Measurements from ENCODE around the gene CTBP2. TPM values are rescaled to one million over a fixed set of nuclear protein-coding genes. Genes with fewer than 3 reads are reported as not detected.

Gene CTBP2
- total RNA-seq, 1 experiment from 2014 or later: 212 TPM

- Histone ChIP-seq H2BK20ac (ENCODE audit: low read depth, low read length, poor library complexity, severe bottlenecking) (no peak overlapping the region), H3K14ac (ENCODE audit: insufficient read depth, low read length) (no peak overlapping the region), H3K4me2 (ENCODE audit: insufficient read depth, insufficient read length, low read length) (no peak overlapping the region), H3K9me3 (ENCODE audit: control insufficient read depth, low read depth, low read length) (no peaks in the 10 kb centered on the region), H4K8ac (replicated peaks; ENCODE audit: insufficient read length, low read depth, low read length) (no peak overlapping the region), H2BK12ac (ENCODE audit: insufficient read length, low read depth, low read length) (no peak overlapping the region), H2AFZ (ENCODE audit: low read length) (no peak overlapping the region), H3K23me2 (ENCODE audit: insufficient read length, low read depth, low read length, poor library complexity, severe bottlenecking) (no peaks in the 10 kb centered on the region), H3K27me3 (ENCODE audit: insufficient read depth, low read length) (no peaks in the 10 kb centered on the region), H3K4me1 (ENCODE audit: insufficient read depth, low read length) (peaks cover 4% of the 10 kb centered on the region; the same call in 1 of the 2 replicates), H3K56ac (ENCODE audit: insufficient read length, low read depth, low read length) (no peak overlapping the region), H3K79me2 (ENCODE audit: insufficient read depth, low read length) (peaks cover 62% of the 10 kb centered on the region; the same call in 1 of the 2 replicates), H2AK5ac (ENCODE audit: insufficient read length, low read length) (no peak overlapping the region), H3K18ac (ENCODE audit: insufficient read length, low read depth, low read length) (no peak overlapping the region), H2BK120ac (ENCODE audit: low read depth, low read length, poor library complexity, severe bottlenecking) (no peak overlapping the region), H4K20me1 (ENCODE audit: control insufficient read depth, insufficient read depth, insufficient read length) (no peaks in the 10 kb centered on the region), H4K5ac (ENCODE audit: insufficient read length, low read depth, low read length) (no peak overlapping the region), H3K4ac (ENCODE audit: low read depth, low read length) (no peak overlapping the region), H3K27ac (ENCODE audit: insufficient read length, low read depth, low read length) (no peak overlapping the region), H4K91ac (ENCODE audit: insufficient read length, low read depth, low read length) (no peak overlapping the region), H2BK5ac (ENCODE audit: insufficient read length, low read length) (no peak overlapping the region), H3K9ac (ENCODE audit: extremely low read depth, insufficient read length, low read length) (no peak overlapping the region), H3K23ac (ENCODE audit: insufficient read length, low read depth, low read length) (no peak overlapping the region), H3T11ph (ENCODE audit: low read length) (no peak overlapping the region), H3K79me1 (ENCODE audit: insufficient read depth, low read depth, low read length, poor library complexity, severe bottlenecking) (peaks cover 12% of the 10 kb centered on the region), H2BK15ac (ENCODE audit: low read depth, low read length) (no peak overlapping the region)
- H3K27me3 Mint-ChIP-seq (ENCODE audit: low read depth): peaks cover 4% of the 10 kb centered on the region
- TF ChIP-seq, protein P1, sequence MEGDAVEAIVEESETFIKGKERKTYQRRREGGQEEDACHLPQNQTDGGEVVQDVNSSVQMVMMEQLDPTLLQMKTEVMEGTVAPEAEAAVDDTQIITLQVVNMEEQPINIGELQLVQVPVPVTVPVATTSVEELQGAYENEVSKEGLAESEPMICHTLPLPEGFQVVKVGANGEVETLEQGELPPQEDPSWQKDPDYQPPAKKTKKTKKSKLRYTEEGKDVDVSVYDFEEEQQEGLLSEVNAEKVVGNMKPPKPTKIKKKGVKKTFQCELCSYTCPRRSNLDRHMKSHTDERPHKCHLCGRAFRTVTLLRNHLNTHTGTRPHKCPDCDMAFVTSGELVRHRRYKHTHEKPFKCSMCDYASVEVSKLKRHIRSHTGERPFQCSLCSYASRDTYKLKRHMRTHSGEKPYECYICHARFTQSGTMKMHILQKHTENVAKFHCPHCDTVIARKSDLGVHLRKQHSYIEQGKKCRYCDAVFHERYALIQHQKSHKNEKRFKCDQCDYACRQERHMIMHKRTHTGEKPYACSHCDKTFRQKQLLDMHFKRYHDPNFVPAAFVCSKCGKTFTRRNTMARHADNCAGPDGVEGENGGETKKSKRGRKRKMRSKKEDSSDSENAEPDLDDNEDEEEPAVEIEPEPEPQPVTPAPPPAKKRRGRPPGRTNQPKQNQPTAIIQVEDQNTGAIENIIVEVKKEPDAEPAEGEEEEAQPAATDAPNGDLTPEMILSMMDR (conservative IDR thresholded peaks at IDR 0.05): no peak
- no CpG with 5 or more reads among the region's 17 CpGs for WGBS (ENCODE audit: extremely low coverage, insufficient read length, low lambda C conversion rate)
- peak overlapping the region in 2 of 3 experiments; percentile 44 to 91; a peak in 4 of 7 replicates for H3K27ac Mint-ChIP-seq
- H3K4me1 Mint-ChIP-seq: peaks cover 17 to 34% of the 10 kb centered on the region in 2 experiments
- peaks cover 68 to 85% (median 85%) of the 10 kb centered on the region in 3 experiments for H3K36me3 Mint-ChIP-seq (ENCODE audit: insufficient read depth in 1 of 3, low read depth in 3 of 3)
- peaks cover 19 to 20% of the 10 kb centered on the region in 2 experiments for H3K9me3 Mint-ChIP-seq
- DNase-seq: no peak
- H3K4me3 Mint-ChIP-seq: no peak overlapping the region
Observed at GRCh38 chr10:125021686-125022344, 138.5 kb downstream of the CTBP2 start.
